ELF-1 (cell line): Measurements from ENCODE around the gene ZFC3H1.
A peak's percentile ranks its signal among the peaks of the same experiment; 100 is the strongest.

ENCODE experiments used
- DNase-seq: peaks from one replicate; pipeline ENCODE4 v3.0.0-alpha.2; 2016; ENCODE audit warnings: low read depth, low spot score

The ZFC3H1 gene

DNA sequence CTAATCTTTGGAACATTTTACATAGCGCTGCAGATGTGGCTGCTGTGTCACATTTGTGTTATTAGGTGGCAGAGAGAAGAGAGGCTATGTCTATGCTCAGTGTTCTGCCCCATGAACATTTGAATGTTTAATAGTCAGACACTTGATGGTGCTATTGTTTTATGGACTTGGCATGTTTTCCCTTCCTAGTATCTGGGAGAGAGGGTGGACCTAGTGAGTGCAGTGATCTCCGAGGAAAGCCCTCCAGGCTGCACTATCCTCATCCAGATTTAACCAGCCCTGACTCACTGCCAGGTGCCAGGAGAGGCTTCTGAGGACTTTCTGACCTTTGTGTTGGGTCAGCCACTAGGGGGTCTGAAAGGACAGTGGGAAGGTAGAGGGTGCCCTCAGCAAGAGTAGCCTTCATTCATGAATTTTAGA lies 24.3 kb downstream of the ZFC3H1 start:
- peak; percentile 57 for DNase-seq

DNA sequence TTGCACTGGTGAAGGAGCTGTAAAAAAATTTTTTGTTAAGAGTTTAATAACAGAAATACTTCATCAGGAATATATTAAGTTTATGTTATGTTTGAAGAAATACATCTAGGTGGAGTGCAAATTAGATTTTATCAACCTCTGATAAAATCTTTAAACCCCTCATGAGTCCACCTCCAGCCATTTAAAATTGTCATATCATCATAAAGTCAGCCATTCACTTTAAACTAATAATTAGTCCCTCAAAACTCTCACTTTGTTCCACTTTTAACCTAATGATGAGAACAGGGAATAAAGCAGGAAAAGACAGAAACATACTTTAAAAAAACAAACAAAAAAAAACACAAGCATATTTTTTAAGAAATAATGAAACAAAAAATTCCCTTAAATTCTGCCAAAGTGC lies 25.1 kb downstream of the ZFC3H1 start:
- no peak for DNase-seq

DNA sequence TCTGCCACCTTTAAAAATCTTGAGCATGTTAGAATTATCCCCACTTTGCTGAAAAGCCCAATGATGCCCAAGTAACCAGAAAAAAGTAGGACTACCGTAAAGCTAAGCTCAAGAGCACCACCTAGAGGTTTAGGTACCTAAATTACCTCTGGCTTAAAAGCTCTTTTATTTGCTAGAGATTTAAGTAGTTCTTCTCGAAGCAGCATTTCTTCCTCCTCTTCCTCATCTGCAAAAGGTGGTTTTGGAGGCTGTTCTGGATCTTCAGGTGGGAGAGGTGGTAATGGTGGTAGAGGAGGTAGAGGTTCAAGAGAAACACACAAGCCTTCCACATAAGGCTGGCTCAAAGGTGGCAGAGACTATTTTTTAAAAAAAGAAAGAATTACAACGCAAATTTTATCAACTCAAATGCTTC lies 26.9 kb downstream of the ZFC3H1 start:
- peak; percentile 30 for DNase-seq

DNA sequence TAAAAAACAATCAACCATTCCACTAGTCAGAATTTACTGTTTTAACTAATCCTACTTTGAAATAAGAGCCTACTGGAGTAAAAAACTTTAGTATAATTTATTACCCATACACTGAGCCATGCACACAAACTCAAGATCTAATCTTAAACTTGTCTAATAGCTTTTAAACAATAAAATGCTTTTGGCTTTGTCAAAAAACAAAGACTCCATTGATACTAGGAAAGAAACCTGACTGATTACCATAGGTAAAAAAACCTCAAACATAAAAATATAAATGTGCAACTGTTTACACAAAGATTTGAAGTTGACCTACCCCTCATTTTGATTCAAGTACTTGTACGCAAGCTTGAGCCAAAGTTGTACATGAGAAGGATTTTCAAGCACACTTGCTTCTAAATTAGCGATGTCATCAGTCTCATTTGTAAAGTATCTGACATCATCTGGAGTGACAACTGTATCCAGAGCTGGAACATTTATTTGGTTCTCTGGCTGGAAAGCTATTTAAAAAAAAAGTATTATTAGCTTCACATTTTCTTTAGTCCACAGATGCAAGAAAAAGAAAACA lies 36.1 kb downstream of the ZFC3H1 start:
- no peak for DNase-seq

GRCh38 chr12:71626768-71627167 lies 36.9 kb downstream of the ZFC3H1 start:
- no peak for DNase-seq

DNA sequence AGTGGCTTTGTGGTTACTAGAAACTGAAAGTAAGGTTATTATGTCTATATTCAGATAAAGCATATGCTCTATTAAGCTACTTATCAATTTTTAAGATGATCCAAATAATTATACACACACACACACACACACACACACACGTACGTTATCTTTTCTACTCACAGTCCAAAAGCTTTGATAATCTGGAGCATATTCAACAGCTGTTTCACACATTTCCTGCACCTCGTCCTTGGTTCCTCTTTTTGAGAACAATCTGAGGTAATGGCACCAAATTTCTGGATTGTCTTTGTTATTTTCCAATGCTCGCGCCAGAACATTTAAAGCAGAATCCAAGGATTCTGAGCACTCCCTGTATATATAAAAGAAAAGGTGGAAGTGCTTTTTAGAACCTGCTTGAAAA lies 37.5 kb downstream of the ZFC3H1 start:
- DNase-seq = no peak

DNA sequence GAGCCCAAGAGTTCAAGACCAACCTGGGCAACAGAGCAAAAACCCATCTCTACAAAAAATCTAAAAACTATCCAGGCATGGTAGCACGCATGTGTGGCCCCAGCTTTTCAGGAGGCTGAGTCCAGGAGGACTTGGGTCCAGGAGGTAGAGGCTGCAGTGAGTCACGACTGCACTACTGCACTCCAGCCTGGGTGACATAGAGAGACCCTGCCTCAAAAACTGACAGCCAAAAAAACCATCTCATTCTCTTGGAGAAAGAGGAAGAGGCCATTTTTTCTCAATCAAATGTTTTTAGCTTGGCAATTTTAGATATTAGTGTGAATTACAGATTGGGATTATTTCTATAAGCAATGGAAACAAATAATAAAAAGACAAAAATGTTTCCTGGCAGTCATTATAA lies 38.2 kb downstream of the ZFC3H1 start:
- DNase-seq = no peak

- no peak for DNase-seq
These were observed 41.7 kb downstream of the ZFC3H1 start for GRCh38 chr12:71621938-71622337.

DNA sequence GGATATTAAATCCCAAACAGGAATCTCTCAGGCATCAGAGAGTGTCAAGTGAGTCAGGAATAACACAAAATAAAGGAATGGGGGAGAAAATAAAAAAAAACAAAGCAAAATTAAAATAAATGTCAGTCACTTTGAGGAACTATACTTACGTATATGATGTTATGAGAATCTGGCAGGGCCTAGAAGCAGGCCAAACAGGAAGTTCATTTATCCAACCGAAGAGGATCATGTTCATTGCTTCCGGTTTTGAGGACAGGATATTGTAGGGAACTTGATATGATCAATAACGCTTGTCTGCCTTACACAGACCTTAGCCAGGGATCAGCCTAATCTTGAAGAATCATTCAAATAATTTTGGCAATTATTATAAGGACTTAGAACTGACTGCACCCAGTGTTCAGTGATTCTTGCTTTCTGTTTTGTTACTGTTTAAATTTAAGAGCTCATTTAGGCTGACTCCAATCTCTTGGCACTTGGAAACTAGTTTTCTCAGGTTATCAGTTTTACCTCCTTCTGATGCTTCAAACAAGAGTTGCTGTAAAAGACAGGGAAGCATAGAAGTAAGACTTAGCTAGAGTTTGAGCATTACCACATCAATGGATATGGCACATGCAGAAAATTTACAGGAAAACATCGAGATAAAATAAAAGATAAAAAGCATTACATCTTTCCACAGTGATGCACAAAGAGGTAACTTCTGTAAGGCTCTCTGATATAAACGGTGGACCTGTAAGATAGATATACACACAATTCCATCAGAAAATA lies 53.4 kb downstream of the ZFC3H1 start:
- DNase-seq = no peak

GRCh38 chr12:71607494-71608330 lies 55.9 kb downstream of the ZFC3H1 start:
- DNase-seq = no peak

DNA sequence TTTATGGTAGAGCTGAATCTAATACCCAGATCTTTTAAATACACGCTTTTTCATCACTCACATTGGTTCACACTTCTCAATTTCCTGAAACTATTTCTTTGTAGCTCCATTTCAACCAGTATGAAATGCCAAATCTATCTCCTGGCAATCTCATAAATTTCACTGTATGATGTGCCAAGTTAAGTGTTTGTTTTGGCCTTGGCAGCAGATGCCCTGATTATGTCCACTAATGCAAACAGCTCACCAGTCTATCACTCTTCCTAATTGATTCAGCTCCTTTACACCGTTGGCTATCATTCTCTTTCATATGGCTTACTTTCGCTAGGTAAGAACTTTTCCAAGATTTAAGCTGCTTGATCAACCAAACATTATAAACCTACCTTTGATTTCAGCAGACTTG lies 58.6 kb downstream of the ZFC3H1 start:
- no peak for DNase-seq

GRCh38 chr12:71602761-71603577 lies 60.7 kb downstream of the ZFC3H1 start:
- DNase-seq = no peak

GRCh38 chr12:71601546-71601945 lies 62.1 kb downstream of the ZFC3H1 start:
- DNase-seq = no peak

DNA sequence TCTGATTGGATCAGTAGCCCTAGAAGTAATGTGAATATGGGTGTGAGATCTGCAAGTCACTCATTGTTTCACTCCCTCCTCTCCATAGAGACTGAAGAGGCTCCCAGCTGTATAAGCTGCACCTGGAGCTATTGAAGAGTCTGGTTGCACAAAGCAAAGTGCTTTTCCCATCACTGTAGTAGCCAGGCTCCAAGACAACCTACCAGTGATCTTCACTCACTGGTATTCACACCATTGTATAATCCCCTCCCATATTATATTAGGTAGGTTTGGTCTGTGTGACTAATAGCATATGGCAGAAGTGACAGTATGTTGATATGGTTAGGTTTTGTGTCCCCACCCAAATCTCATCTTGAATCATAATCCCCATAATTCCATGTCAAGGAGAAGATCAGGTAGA lies 64.4 kb downstream of the ZFC3H1 start:
- no peak for DNase-seq

GRCh38 chr12:71594214-71594948 lies 69.3 kb downstream of the ZFC3H1 start:
- DNase-seq = no peak

- no peak for DNase-seq
These were observed 70.8 kb downstream of the ZFC3H1 start for GRCh38 chr12:71592841-71593240.

DNA sequence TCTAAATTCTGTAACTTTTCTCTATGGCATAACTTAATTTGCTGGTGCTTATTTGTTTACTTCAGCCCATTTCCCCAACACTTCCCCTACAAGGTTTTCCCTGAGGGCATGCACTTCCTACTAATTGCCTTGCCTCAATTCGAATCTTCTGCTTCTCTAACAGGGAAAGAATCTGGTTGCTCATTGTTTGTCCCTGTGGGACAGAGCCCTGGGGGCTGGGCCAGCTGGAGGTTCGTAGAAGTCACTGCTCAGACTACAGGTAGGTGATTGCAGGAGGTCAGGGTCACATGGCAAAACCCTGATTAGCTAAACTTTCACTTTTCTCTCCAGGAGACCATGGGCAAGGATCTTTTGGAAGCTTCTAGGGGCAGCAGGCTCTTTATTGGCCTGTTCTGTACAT lies 72.0 kb downstream of the ZFC3H1 start:
- peak; percentile 94 for DNase-seq

GRCh38 chr12:71589478-71589881 lies 74.2 kb downstream of the ZFC3H1 start:
- no peak for DNase-seq

- DNase-seq = no peak
These were observed 76.6 kb downstream of the ZFC3H1 start for GRCh38 chr12:71587012-71587411.

- no peak for DNase-seq
These were observed 78.4 kb downstream of the ZFC3H1 start for GRCh38 chr12:71585218-71585617.

GRCh38 chr12:71584356-71584755 lies 79.3 kb downstream of the ZFC3H1 start:
- DNase-seq = no peak
